GM19463 (cell line): ENCODE data around the gene LIPI.
"Not testable (repeated sequence)": the region's sequence is repeated elsewhere in the genome, so short reads cannot be mapped to it uniquely, and the experiment has no call there.

Experiments
- ATAC-seq: cut with Tn5 transposase; IDR thresholded peaks from one replicate; pipeline ENCODE4 v1.9.1; 2021; ENCODE audit warnings: mild to moderate bottlenecking, moderate library complexity; ENCODE audit not compliant: unreplicated experiment

Gene LIPI

DNA sequence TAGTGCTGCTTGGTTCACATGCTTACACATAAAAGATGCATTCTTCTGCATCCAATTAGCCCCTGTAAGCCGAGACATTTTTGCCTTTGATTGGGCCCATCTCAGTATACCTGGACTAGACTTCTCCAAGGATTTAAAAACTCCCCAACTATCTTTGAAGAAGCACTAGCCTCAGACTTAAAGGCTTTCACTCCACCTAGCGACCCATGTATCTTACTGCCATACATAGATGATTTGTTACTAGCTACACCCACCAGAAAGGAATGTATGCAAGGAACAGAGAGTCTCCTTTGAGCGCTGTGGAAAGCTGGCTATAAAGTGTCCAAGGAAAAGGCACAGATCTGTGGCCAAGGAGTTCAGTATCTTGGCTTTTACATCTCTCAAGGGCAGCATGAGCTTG lies 91.7 kb downstream of the LIPI start:
- no peak for ATAC-seq

- peak; percentile 85 for ATAC-seq
Measured at GRCh38 chr21:14116080-14116481, 94.7 kb downstream of the LIPI start.

GRCh38 chr21:14115646-14116045 lies 95.1 kb downstream of the LIPI start:
- no peak for ATAC-seq

- no peak for ATAC-seq
Measured at GRCh38 chr21:14114251-14114650, 96.5 kb downstream of the LIPI start.

DNA sequence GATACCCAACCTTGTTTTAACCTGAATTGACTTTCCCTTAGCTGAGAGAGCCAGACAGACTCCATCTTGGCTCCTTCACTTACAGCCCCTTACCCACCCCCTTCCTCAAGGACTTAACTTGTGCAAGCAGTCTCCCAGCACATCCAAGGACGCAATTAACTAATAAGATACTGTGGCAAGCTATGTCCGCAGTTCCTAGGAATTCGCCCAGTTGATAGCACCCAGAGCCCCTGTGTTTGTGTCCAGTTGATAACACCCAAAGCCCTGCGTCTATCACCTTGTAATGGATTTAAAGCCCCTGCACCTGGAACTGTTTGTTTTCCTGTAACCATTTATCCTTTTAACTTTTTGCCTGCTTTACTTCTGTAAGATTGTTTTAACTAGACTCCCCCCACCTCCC lies 106.2 kb downstream of the LIPI start:
- ATAC-seq: not testable (repeated sequence)

GRCh38 chr21:14099570-14099969 lies 111.2 kb downstream of the LIPI start:
- ATAC-seq: no peak

DNA sequence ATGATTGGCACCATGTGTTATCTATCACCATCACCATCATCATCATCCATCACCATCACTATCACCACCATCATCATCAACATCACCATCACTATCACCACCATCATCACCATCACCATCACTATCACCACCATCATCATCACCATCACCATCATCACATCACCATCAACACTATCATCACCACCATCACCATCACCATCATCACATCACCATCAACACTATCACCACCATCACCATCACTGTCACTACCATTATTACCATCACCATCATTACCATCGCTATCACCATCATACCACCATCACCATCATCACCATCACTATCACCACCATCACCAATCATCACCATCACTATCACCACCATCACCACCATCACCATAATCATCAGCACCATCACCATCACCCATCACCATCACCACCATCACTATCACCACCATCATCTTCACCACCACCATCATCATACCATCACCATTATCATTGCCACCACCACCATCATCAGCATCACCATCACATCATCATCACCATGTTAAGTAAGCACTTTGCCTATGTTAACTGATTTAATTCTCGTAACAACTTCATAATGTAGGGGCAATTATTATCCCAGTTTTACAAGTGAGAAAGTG lies 112.8 kb downstream of the LIPI start:
- ATAC-seq: no peak

DNA sequence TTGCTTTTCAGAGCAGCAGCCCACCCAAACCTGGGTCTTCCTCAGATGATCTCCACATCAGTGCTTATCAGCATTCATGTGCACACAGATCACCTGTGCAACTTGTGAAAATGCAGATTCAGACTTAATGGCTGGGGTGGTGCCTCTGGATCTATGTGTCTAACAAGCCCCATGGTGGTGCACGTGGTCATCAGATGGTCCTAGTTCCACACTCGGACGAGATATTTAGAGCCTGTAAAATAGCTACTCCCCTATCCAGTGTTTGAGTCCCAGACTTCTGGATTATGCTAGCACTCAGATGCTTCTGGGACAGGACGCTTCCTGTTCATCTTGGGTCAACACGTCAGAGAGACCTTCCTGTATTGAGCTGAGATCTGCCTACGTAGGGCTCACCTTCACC lies 114.2 kb downstream of the LIPI start:
- ATAC-seq: no peak

- no peak for ATAC-seq
Measured at GRCh38 chr21:14096172-14096571, 114.6 kb downstream of the LIPI start.

GRCh38 chr21:14095056-14095455 lies 115.7 kb downstream of the LIPI start:
- ATAC-seq: no peak

GRCh38 chr21:14092834-14093560 lies 117.8 kb downstream of the LIPI start:
- ATAC-seq: no peak

DNA sequence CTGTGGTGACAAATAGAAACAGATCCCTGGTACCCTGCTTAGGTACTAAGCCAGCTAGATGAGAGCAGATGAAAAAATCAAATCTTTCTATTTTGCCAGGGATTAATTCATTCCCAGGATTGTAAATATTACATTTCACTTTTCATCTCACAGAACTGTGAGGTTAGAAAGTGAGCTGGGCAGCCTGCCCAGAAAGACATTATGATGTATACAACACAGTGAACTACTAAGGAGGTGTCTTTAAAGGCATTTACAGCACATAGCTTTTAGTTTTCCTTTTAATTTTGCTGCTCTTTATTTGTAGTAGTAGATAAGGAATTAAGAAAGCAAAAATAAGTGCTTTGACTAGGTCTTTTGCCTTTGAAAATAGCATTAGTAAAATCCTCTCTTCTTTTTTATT lies 120.6 kb downstream of the LIPI start:
- ATAC-seq: not testable (repeated sequence)

DNA sequence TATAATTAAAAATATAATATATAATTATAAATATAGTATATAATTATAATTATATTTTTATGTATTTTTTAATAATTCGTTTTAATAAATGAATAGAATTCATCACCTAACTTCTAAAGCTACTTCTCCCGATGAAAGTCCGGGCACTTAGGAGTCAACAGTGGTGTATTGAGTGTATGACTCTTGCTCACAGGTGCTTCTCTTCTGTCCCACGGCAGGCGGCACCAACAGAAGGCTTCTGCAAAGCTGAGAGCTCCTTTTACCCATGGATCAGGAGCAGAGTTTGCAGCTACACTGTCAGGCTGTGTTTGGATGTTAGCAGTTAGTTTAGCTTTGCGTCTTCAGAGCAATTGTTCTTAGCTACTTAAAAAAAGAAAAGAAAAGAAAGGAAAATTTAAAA lies 122.4 kb downstream of the LIPI start:
- ATAC-seq: no peak

GRCh38 chr21:14086553-14086952 lies 124.2 kb downstream of the LIPI start:
- peak; percentile 81 for ATAC-seq

GRCh38 chr21:14084701-14085100 lies 126.1 kb downstream of the LIPI start:
- no peak for ATAC-seq

GRCh38 chr21:14084068-14084501 lies 126.7 kb downstream of the LIPI start:
- ATAC-seq: no peak

DNA sequence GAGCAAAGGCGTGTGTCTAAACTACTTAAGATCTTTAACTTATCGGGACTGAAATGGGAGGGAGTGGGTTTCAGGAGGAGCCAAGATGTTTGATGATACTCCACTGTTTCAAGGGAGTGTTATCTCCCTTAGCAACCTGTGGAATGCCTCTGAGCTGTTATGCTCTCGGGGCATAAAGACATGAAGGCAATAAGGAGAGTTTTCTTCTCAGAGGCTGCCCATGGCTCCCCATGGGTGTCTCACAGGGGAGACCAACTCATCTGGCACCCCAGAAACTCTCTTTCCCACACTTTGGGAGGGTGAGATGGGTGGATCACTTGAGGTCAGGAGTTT lies 130.0 kb downstream of the LIPI start:
- no peak for ATAC-seq

DNA sequence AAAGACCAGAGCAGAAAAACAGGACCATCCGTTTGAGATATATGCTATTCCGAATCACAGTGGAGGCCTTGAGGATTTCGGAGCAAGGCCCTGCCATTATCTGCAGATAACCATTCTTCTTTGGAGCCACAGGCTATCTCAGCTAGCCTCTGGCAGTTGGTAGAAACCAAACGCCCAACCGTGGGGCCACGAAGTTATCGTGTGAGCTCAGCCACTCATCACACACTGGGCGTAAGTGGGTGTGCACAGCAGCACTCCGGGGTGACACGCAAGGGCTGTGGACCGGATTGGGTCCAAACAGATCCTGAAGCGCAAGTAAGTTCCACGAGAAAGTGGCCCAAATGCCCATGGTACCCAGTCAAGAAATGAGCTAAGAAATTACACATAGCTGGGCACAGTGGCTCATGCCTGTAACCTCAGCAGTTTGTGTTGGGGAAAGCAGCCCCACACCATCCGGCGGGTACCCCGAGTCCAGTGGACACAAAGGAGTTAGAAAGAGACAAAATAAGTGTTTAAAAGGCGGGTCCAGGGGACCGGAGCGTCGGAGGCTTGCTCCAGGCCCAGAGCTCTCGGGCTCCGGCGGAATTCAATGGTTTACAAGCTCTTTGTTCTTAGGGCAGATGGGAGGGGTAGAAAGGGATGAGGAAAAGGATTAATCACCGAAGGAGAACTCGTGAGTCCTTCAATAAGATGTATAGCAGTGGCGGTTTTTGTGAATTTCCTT lies 130.6 kb downstream of the LIPI start:
- ATAC-seq: no peak

DNA sequence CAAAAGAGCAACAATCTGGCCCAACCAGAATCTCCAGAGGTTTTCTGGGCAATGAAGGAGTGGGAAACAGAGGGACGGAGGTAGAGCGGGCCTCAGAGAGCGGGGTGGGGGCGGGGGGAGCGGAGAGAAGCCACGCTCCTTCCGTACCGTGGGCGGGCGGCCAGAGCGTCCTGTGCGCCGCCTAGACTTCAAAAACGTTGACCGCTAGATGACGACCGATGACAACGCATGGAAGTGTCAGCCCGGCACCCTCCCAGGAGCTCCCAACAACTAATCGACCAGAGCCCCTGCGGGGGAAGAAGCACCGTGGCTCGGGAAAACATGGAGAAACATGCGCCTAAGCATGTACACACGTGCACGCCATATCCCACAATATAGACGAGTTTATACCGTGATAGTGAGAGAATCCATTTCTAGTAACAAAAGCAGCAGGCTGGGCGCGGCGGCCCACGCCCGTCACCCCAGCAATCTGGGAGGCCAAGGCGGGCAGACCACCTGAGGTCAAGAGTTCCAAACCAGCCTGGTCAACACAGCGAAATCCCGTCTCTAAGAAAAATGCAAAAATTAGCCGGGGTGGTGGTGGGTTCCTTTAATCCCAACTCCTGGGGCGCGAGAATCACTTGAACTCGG lies 131.9 kb downstream of the LIPI start:
- ATAC-seq: no peak

- no peak for ATAC-seq
Measured at GRCh38 chr21:14076143-14076806, 134.5 kb downstream of the LIPI start.
